H1 (cell line): ENCODE data around the gene GRK6. TPM values are rescaled to one million over a fixed set of nuclear protein-coding genes. Genes with fewer than 3 reads are reported as not detected.

Source experiments
- CTCF ChIA-PET: fragments of 300-600 bp; sonication (Branson Sonifier 250); formaldehyde crosslinking; loops from one replicate; lab custom pipeline; 2021; ENCODE audit not compliant: partially characterized antibody; lab: Charles Lee
- POLR2A ChIA-PET: fragments of 300-600 bp; sonication (Branson Sonifier 250); formaldehyde crosslinking; loops from one replicate; lab custom pipeline; 2021; ENCODE audit warnings: inconsistent platforms; ENCODE audit not compliant: partially characterized antibody; lab: Charles Lee
- DNase-seq, 2 experiments: peaks; one replicate each; pipeline versions ENCODE4 v3.0.0 to v3.0.0-alpha.2; 2010 to 2022; ENCODE audit warnings: low spot score in 2 of 2, low read depth in 1 of 2, mixed read lengths in 1 of 2
- FAIRE-seq: peaks from 2 replicates; lab custom pipeline; 2011; peaks lifted over from hg19 to GRCh38; lab: Jason Lieb, UNC
- H2AFZ ChIP-seq: 2 replicates; pipeline ENCODE4 v1.8.1; 2012; ENCODE audit warnings: low read length, inconsistent platforms
- H2AK5ac ChIP-seq: 2 replicates; pipeline ENCODE4 v1.6.1; 2013; ENCODE audit warnings: low read depth, low read length
- H2BK120ac ChIP-seq: replicated peaks from 2 replicates; pipeline ENCODE3; 2013; ENCODE audit warnings: low read depth, low read length, inconsistent platforms
- H2BK12ac ChIP-seq: 2 replicates; pipeline ENCODE4 v1.6.1; 2013; ENCODE audit warnings: low read depth, low read length
- H2BK15ac ChIP-seq: 2 replicates; pipeline ENCODE4 v1.6.1; 2013; ENCODE audit warnings: low read length
- H2BK20ac ChIP-seq: 2 replicates; pipeline ENCODE4 v1.6.1; 2013; ENCODE audit warnings: low read length
- H2BK5ac ChIP-seq: 2 replicates; pipeline ENCODE4 v1.6.1; 2013; ENCODE audit warnings: low read depth, low read length
- H3K14ac ChIP-seq: 2 replicates; pipeline ENCODE4 v1.6.1; 2013; ENCODE audit warnings: inconsistent platforms; ENCODE audit not compliant: insufficient read length
- H3K18ac ChIP-seq: 2 replicates; pipeline ENCODE4 v1.6.1; 2013; ENCODE audit warnings: low read length; ENCODE audit errors: extremely low read depth
- H3K23ac ChIP-seq: 2 replicates; pipeline ENCODE4 v1.6.1; 2013; ENCODE audit warnings: inconsistent platforms; ENCODE audit not compliant: insufficient read length
- H3K23me2 ChIP-seq: 2 replicates; pipeline ENCODE4 v1.6.1; 2013; ENCODE audit warnings: low read depth, low read length
- H3K27ac ChIP-seq: 2 replicates; pipeline ENCODE4 v1.6.1; 2011; ENCODE audit warnings: low read depth, low read length, inconsistent platforms
- H3K27me3 ChIP-seq, 4 experiments: replicated peaks in 1 of 4; 1 replicate in 1 of 4; 2 replicates in 3 of 4; pipeline versions ENCODE4 v1.6.1 to v1.8.1; 2011 to 2013; ENCODE audit warnings: low read length in 3 of 4, mild to moderate bottlenecking in 3 of 4, inconsistent platforms in 2 of 4, mixed read lengths in 2 of 4, moderate library complexity in 1 of 4; ENCODE audit not compliant: control insufficient read depth in 3 of 4, insufficient read depth in 3 of 4; ENCODE audit errors: extremely low read depth in 1 of 4
- H3K36me3 ChIP-seq, 4 experiments: 2 replicates each; pipeline versions ENCODE4 v1.6.1 to v1.8.1; 2011 to 2013; ENCODE audit warnings: mild to moderate bottlenecking in 4 of 4, low read length in 3 of 4, moderate library complexity in 2 of 4, control low read depth in 1 of 4, inconsistent platforms in 1 of 4; ENCODE audit not compliant: insufficient read depth in 4 of 4, control insufficient read depth in 2 of 4
- H3K4ac ChIP-seq: replicated peaks from 2 replicates; pipeline ENCODE3; 2013; ENCODE audit warnings: low read length, low read depth, mixed read lengths, inconsistent platforms; ENCODE audit not compliant: insufficient read length
- H3K4me1 ChIP-seq, 4 experiments: replicated peaks in 1 of 4; 1 replicate in 1 of 4; 2 replicates in 3 of 4; pipeline versions ENCODE4 v1.6.1 to v1.8.1; 2011 to 2013; ENCODE audit warnings: low read length in 3 of 4, inconsistent platforms in 2 of 4, mixed read lengths in 1 of 4; ENCODE audit not compliant: insufficient read depth in 4 of 4, control insufficient read depth in 3 of 4
- H3K4me2 ChIP-seq, 2 experiments: 2 replicates each; pipeline versions ENCODE4 v1.6.1 to v1.8.1; 2011 to 2013; ENCODE audit warnings: low read depth in 2 of 2, low read length in 2 of 2, control low read depth in 1 of 2, inconsistent platforms in 1 of 2, mild to moderate bottlenecking in 1 of 2; ENCODE audit not compliant: insufficient read depth in 1 of 2
- H3K4me3 ChIP-seq, 4 experiments: fragments of 200-600, 300-600 bp in 1 of 4; sonication (generic), shearing (Covaris generic), sonication (Bioruptor Twin) in 1 of 4; 2 replicates each; pipeline versions ENCODE4 v1.5.1 to v1.8.1; 2011 to 2016; ENCODE audit warnings: low read length in 4 of 4, low read depth in 3 of 4, control low read depth in 2 of 4, inconsistent platforms in 2 of 4, mild to moderate bottlenecking in 2 of 4, mixed read lengths in 1 of 4, moderate library complexity in 1 of 4; ENCODE audit not compliant: insufficient read depth in 2 of 4; ENCODE audit errors: extremely low read depth in 1 of 4
- H3K56ac ChIP-seq: replicated peaks from 2 replicates; pipeline ENCODE3; 2013; ENCODE audit warnings: low read depth, mild to moderate bottlenecking, mixed read lengths, low read length, inconsistent platforms; ENCODE audit not compliant: insufficient read length
- H3K79me1 ChIP-seq: 2 replicates; pipeline ENCODE4 v1.6.1; 2013; ENCODE audit warnings: low read depth, low read length, control low read depth
- H3K79me2 ChIP-seq, 2 experiments: 2 replicates each; pipeline versions ENCODE4 v1.6.1 to v1.8.1; 2012 to 2013; ENCODE audit warnings: low read length in 2 of 2, mild to moderate bottlenecking in 2 of 2, inconsistent platforms in 1 of 2; ENCODE audit not compliant: insufficient read depth in 2 of 2, control insufficient read depth in 1 of 2
- H3K9ac ChIP-seq, 4 experiments: replicated peaks in 1 of 4; 1 replicate in 1 of 4; 2 replicates in 3 of 4; pipeline versions ENCODE4 v1.6.1 to v1.8.1; 2011 to 2013; ENCODE audit warnings: low read depth in 3 of 4, low read length in 3 of 4, control low read depth in 2 of 4, mild to moderate bottlenecking in 2 of 4, moderate library complexity in 2 of 4, inconsistent platforms in 1 of 4; ENCODE audit errors: extremely low read depth in 1 of 4
- H3K9me3 ChIP-seq, 2 experiments: 2 replicates each; pipeline versions ENCODE4 v1.6.1 to v1.8.1; 2012 to 2013; ENCODE audit warnings: mild to moderate bottlenecking in 2 of 2, moderate library complexity in 2 of 2, control low read depth in 1 of 2, inconsistent platforms in 1 of 2, low read depth in 1 of 2, low read length in 1 of 2, mixed read lengths in 1 of 2; ENCODE audit not compliant: insufficient read depth in 2 of 2
- H4K20me1 ChIP-seq, 2 experiments: replicated peaks in 1 of 2; 2 replicates each; pipeline versions ENCODE3 to v1.8.1; 2011 to 2013; ENCODE audit warnings: inconsistent platforms in 2 of 2, low read length in 2 of 2, mild to moderate bottlenecking in 1 of 2; ENCODE audit not compliant: insufficient read depth in 2 of 2, control insufficient read depth in 1 of 2
- H4K5ac ChIP-seq: 2 replicates; pipeline ENCODE4 v1.6.1; 2013; ENCODE audit warnings: low read length, low read depth, mixed read lengths, inconsistent platforms; ENCODE audit not compliant: insufficient read length
- H4K8ac ChIP-seq: 2 replicates; pipeline ENCODE4 v1.8.0; 2013; ENCODE audit warnings: mild to moderate bottlenecking, moderate library complexity, low read length, inconsistent platforms; ENCODE audit not compliant: insufficient read depth; ENCODE audit errors: extremely low read depth
- H4K91ac ChIP-seq: replicated peaks from 2 replicates; pipeline ENCODE3; 2013; ENCODE audit warnings: low read length, mixed read lengths, inconsistent platforms; ENCODE audit not compliant: insufficient read length
- ASH2L ChIP-seq: fragments of 200-600, 300-600 bp; sonication (generic); IDR thresholded peaks from one replicate; pipeline ENCODE4 v1.7.1; 2017; ENCODE audit warnings: low read length
- EP300 ChIP-seq, 2 experiments: IDR thresholded peaks; 1 replicate in 1 of 2; 2 replicates in 1 of 2; pipeline ENCODE4 v1.6.1; 2011 to 2012; ENCODE audit warnings: low read depth in 2 of 2, low read length in 2 of 2, mild to moderate bottlenecking in 2 of 2, borderline replicate concordance in 1 of 2, inconsistent platforms in 1 of 2, moderate library complexity in 1 of 2
- JUN ChIP-seq: IDR thresholded peaks from 2 replicates; pipeline ENCODE4 v1.6.1; 2011; ENCODE audit warnings: low read depth, mild to moderate bottlenecking, improper control_type of control experiment, low read length
- KDM4A ChIP-seq: IDR thresholded peaks from one replicate; pipeline ENCODE4 v1.7.1; 2012; ENCODE audit warnings: low read depth, mild to moderate bottlenecking, moderate library complexity, low read length, inconsistent platforms; ENCODE audit not compliant: severe bottlenecking
- MAFK ChIP-seq: IDR thresholded peaks from 2 replicates; pipeline ENCODE4 v1.6.1; 2012; ENCODE audit warnings: low read depth, mild to moderate bottlenecking, improper control_type of control experiment, low read length
- NANOG ChIP-seq: IDR thresholded peaks from 2 replicates; pipeline ENCODE4 v1.6.1; 2011; ENCODE audit warnings: low read length, low read depth, mild to moderate bottlenecking, inconsistent platforms; ENCODE audit not compliant: insufficient read depth, poor library complexity, severe bottlenecking
- POLR2AphosphoS5 ChIP-seq: IDR thresholded peaks from 2 replicates; pipeline ENCODE4 v1.6.1; 2011; ENCODE audit warnings: low read depth, low read length
- RAD21 ChIP-seq, 2 experiments: IDR thresholded peaks in 1 of 2; conservative IDR thresholded peaks in 1 of 2; 2 replicates each; pipeline ENCODE4 v1.6.1; 2011; ENCODE audit warnings: low read depth in 2 of 2, low read length in 2 of 2, improper control_type of control experiment in 1 of 2, inconsistent platforms in 1 of 2, mild to moderate bottlenecking in 1 of 2, moderate library complexity in 1 of 2
- SP2 ChIP-seq: IDR thresholded peaks from 2 replicates; pipeline ENCODE4 v1.6.1; 2012; ENCODE audit warnings: mild to moderate bottlenecking, low read length, inconsistent platforms
- SP4 ChIP-seq: IDR thresholded peaks from 2 replicates; pipeline ENCODE4 v1.6.1; 2012; ENCODE audit warnings: low read length, inconsistent platforms
- TEAD4 ChIP-seq: IDR thresholded peaks from 2 replicates; pipeline ENCODE4 v1.6.1; 2012; ENCODE audit warnings: low read depth, low read length, inconsistent platforms, mixed read lengths
- WGBS, 2 experiments: shearing (Covaris generic) in 1 of 2; methylation state at CpG; one replicate each; pipeline versions ENCODE4 v1.1.6 to v1.1.7; 2013 to 2015; ENCODE audit warnings: low lambda C conversion rate in 2 of 2, mixed read lengths in 2 of 2, inconsistent platforms in 1 of 2, low coverage in 1 of 2, missing lambda C conversion rate in 1 of 2; ENCODE audit not compliant: insufficient replicate concordance in 2 of 2, insufficient coverage in 1 of 2, insufficient read length in 1 of 2; ENCODE audit errors: extremely low coverage in 1 of 2, missing lambda C conversion rate in 1 of 2; 5-methylcytosine and 5-hydroxymethylcytosine counted together
- polyA plus RNA-seq, 7 experiments: library from polyadenylated mRNA; depleted of rRNA in 3 of 7; stranded (reverse) in 5 of 7; unstranded in 2 of 7; fragments of >200 nt in 5 of 7; fragments of 200-250 nt in 2 of 7; gene quantifications; 1 replicate in 5 of 7; 2 replicates in 1 of 7; 4 replicates in 1 of 7; pipeline versions ENCODE4 v1.2.1 to v1.2.3, GENCODE V29; 2011 to 2013; ENCODE audit warnings: missing spikeins in 2 of 7, mixed read lengths in 2 of 7
- total RNA-seq: library from RNA; stranded (reverse); fragmentation: NEBNext Ultra II Directional; extraction: Animal tissue kit (Norgen Biotek cat#: 25700); gene quantifications from 2 replicates; pipeline ENCODE4 v1.2.1, GENCODE V29; 2021

GRK6 gene
- total and polyA plus RNA-seq, 2 of the 8 experiments (the other 6 are each of a cell fraction or from before 2014, with no cell fraction given) = 31.8 to 57.8 TPM

DNA sequence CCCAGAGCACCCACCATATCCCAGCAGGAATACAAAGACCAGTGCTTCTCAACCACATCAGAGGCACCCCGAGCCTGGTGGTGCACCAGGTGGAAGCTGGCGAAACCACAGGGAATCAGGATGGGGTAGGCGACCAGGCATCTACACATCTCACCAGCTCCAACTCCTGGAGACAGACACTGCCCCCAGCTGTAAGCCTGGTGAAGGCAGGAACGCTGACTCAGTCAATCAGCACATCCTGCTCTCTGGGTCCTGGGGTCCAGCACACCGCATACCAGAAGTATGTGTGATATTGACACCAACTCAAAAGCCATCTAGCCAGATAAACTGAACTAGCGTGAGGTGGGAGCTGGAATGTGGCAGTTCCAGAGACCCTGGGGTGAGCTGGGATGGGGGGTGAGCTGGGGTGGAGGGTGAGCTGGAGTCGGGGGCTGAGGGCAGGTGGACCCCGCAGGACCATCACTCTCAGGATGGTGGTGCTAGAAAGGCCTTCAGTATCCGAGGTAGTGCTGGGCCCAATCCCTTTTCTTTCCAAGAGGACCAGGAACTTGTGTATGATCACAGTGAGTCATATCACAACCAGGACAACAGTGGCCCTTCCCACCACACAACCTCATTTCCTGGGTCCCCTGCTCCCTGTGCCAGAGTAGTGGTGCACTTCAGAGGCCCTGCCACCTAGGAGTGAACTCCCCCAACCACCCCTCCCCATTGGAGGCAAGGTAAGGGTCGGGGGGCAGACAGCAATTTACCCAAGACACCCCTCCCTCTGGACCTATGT, 44.5 kb downstream of the GRK6 start:
- peaks cover 24% of the 10 kb centered on the region for H3K79me1 ChIP-seq
- H3K18ac ChIP-seq = peak overlapping the region; percentile 15; the same call in 1 of the 2 replicates
- peak overlapping the region; percentile 18; the same call in 1 of the 2 replicates for H4K8ac ChIP-seq
- H4K20me1 ChIP-seq = peaks cover 32 to 39% of the 10 kb centered on the region in 2 experiments
- H3K9ac ChIP-seq = no peak overlapping the region
- H3K9me3 ChIP-seq = no peaks in the 10 kb centered on the region; a peak in 1 of 4 replicates
- no peak overlapping the region for H4K91ac ChIP-seq
- peak overlapping the region; percentile 2; the same call in 1 of the 2 replicates for H2AK5ac ChIP-seq
- H3K23ac ChIP-seq = no peak overlapping the region
- H3K4me2 ChIP-seq = peak overlapping the region; percentile 76 to 78; a peak in 3 of 4 replicates
- H3K56ac ChIP-seq = peak overlapping the region; percentile 17
- no peak overlapping the region for H2BK20ac ChIP-seq
- H3K14ac ChIP-seq = no peak overlapping the region
- H3K27me3 ChIP-seq = no peaks in the 10 kb centered on the region
- FAIRE-seq = no peak
- peaks cover 11 to 42% (median 36%) of the 10 kb centered on the region in 4 experiments for H3K4me1 ChIP-seq
- ChIA-PET POLR2A (interaction anchor here (0.6 to 67.5 kb wide), 11 partner anchors 2 to 709 kb away, joined by 3 to 3349 read pairs (median 6); partner anchors contain the start of genes DBN1, DDX41, DOK3 and GRK6), CTCF (interaction anchor here (0.7 to 7.9 kb wide), 10 partner anchors 10 to 161 kb away, joined by 3 to 64 read pairs (median 6); no protein-coding TSS in a partner anchor)
- H2AFZ ChIP-seq = no peak overlapping the region
- no peak overlapping the region for H4K5ac ChIP-seq
- H3K79me2 ChIP-seq = peaks cover 14 to 47% of the 10 kb centered on the region in 2 experiments
- H2BK15ac ChIP-seq = no peak overlapping the region
- H2BK5ac ChIP-seq = peak overlapping the region; percentile 81
- no peak overlapping the region for H2BK12ac ChIP-seq
- H3K4ac ChIP-seq = no peak overlapping the region
- H3K4me3 ChIP-seq = peak overlapping the region in 1 of 4 experiments; percentile 96; a peak in 2 of 8 replicates
- peak overlapping the region; percentile 68; the same call in 1 of the 2 replicates for H3K27ac ChIP-seq
- H3K23me2 ChIP-seq = peaks cover 3% of the 10 kb centered on the region
- no peak overlapping the region for H2BK120ac ChIP-seq
- TF ChIP-seq KDM4A = peak; percentile 19
- TF ChIP-seq JUN = no peak
- TF ChIP-seq POLR2AphosphoS5 = peak; percentile 46; the same call in 1 of the 2 replicates
- 0 out of 2 replicates have a peak, but pooled peaks have one; percentile 3 for TF ChIP-seq TEAD4
- TF ChIP-seq SP4 = no peak
- TF ChIP-seq ASH2L = no peak
- TF ChIP-seq EP300 (IDR thresholded peaks at IDR 0.05; ENCODE audit: borderline replicate concordance in 1 of 2, low read depth in 2 of 2, low read length in 2 of 2) = no peak
- TF ChIP-seq RAD21 (IDR thresholded peaks at IDR 0.05 in 1 of 2, conservative IDR thresholded peaks at IDR 0.05 in 1 of 2; ENCODE audit: low read depth in 2 of 2, low read length in 2 of 2) = no peak
- TF ChIP-seq NANOG = no peak
- TF ChIP-seq MAFK = peak; percentile 49; the same call in 1 of the 2 replicates
- no peak for TF ChIP-seq SP2
- TF ChIP-seq, all 59 proteins: peak for 4
- DNase-seq = no peak
- peaks cover 26 to 51% (median 34%) of the 10 kb centered on the region in 4 experiments for H3K36me3 ChIP-seq
- 96% methylated on average over 10 of the region's 10 CpGs; no CpG with 5 or more reads in 1 of the 2 experiments for WGBS, 2 experiments
